ENCODE measurements around the gene CTXN1.
"Not testable (repeated sequence)": the region's sequence is repeated elsewhere in the genome, so short reads cannot be mapped to it uniquely, and the experiment has no call there.

The CTXN1 gene

DNA sequence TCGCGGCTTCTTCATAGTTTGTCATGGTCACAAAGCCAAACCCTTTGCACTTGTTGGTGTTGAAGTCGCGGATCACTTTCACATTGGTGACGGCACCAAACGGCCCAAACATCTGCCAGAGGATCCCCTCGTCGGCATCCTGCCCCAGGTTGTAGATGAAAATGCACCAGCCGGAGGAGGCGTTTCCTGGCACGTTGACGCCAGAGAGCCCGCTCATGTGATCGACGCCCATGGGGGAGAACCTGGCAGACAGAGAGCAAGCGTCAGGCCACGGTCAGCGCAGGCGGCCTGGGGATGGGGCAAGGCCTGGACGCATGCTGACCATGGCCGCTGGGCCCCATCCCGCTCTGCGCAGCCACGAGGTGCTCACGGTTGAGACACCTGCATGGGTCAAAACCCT, 37.6 kb upstream of the CTXN1 start:
- no peaks in the 10 kb centered on the region for H3K9me3 ChIP-seq (ENCODE audit: control insufficient read depth, low read length)
- H3K4me1 ChIP-seq (ENCODE audit: control insufficient read depth, insufficient read depth, low read length): no peaks in the 10 kb centered on the region
- H3K9ac ChIP-seq (ENCODE audit: low read length): no peak overlapping the region
- no peaks in the 10 kb centered on the region for H3K27me3 ChIP-seq (ENCODE audit: control insufficient read depth, insufficient read depth, low read length)
- H3K4me3 ChIP-seq (ENCODE audit: low read length): no peak overlapping the region
- no peaks in the 10 kb centered on the region for H3K36me3 ChIP-seq (ENCODE audit: control insufficient read depth, insufficient read depth, low read length)

DNA sequence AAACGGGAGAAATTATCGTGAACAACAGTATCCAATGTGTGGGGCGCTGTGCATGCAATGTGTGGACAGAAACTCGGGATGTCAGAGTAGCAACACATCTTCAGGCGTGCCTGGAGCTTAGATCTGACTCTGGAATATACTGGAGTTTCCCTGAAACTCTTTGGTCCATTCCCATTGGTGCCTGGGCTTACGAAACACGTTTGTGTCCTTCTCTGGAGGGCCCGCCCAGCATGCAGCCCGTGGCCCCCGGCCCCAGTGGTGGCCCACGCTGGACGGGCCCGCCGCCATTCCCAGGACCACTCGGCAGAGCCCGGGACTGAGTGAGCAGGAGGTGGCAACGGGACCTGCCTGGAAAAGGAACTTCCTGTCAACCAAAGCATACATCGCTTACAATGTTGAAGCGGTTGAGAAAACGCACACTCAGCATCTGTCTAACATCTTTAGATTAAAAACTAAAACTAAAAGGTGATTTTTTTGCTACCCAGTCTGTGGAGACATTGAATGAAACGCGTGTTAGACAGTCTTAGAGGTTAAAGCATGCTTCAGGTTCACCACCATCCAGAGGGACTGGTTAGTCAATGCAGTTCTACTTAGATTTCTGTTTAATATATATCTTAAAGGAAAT, 36.8 kb upstream of the CTXN1 start:
- Histone ChIP-seq H3K36me3 (ENCODE audit: control insufficient read depth, insufficient read depth, low read length) (no peaks in the 10 kb centered on the region), H3K9me3 (ENCODE audit: control insufficient read depth, low read length) (no peaks in the 10 kb centered on the region), H3K4me1 (ENCODE audit: control insufficient read depth, insufficient read depth, low read length) (no peaks in the 10 kb centered on the region), H3K4me3 (ENCODE audit: low read length) (no peak overlapping the region), H3K27me3 (ENCODE audit: control insufficient read depth, insufficient read depth, low read length) (no peaks in the 10 kb centered on the region), H3K9ac (ENCODE audit: low read length) (no peak overlapping the region)

DNA sequence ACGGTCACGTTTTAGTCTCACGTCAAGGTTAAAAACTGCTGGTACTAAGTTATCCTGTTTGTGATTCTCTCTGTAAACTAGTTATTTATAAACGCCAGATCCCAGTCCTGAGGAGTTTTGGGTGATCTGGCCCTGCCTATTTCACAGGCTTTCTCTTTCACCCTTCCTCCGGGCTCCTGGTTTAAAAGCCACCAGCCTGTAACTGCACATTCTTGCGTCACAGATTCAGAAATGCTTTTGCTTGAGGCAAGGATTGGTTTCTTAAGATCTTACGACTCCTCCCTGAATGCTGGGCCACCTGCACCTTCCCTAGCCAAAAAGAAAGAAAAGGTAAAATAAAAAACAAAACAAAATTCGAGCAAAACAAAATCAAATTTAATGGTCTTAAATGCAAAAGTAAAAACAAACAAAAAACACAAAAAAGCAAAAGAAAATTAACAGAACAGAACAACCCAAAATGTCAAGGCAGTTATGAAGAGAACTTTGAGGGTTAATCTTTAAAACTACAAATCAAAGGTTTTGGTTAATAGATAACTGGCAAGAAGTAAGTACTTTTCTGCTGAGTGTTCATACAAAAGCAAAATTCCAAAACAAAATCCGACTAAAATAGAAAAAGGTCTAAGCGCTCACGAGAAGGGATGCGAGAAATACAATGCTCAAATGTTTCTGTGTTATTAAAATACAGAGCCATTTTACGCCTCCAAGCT, 36.1 kb upstream of the CTXN1 start:
- Histone ChIP-seq H3K36me3 (ENCODE audit: control insufficient read depth, insufficient read depth, low read length) (no peaks in the 10 kb centered on the region), H3K9ac (ENCODE audit: low read length) (no peak overlapping the region), H3K4me1 (ENCODE audit: control insufficient read depth, insufficient read depth, low read length) (no peaks in the 10 kb centered on the region), H3K9me3 (ENCODE audit: control insufficient read depth, low read length) (no peaks in the 10 kb centered on the region), H3K4me3 (ENCODE audit: low read length) (no peak overlapping the region), H3K27me3 (ENCODE audit: control insufficient read depth, insufficient read depth, low read length) (no peaks in the 10 kb centered on the region)

DNA sequence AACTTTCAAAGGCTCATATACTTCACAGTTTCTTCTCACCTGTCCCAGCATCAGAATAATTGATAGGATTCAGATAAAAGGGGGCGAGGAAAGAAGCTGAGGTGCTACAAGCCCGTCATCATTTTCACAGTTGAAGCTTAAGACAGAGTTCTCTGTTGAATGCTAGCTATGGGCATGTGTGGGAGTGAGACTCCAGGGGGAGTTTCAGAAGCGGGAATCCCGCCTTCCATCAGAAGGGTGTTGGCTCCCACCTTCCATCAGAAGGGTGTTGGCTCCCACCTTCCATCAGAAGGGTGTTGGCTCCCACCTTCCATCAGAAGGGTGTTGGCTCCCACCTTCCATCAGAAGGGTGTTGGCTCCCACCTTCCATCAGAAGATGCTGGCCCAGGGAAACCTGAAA, 35.1 kb upstream of the CTXN1 start:
- not testable (repeated sequence) for H3K9ac ChIP-seq (ENCODE audit: low read length); H3K27me3 ChIP-seq (ENCODE audit: control insufficient read depth, insufficient read depth, low read length); H3K4me1 ChIP-seq (ENCODE audit: control insufficient read depth, insufficient read depth, low read length); H3K36me3 ChIP-seq (ENCODE audit: control insufficient read depth, insufficient read depth, low read length); H3K4me3 ChIP-seq (ENCODE audit: low read length); H3K9me3 ChIP-seq (ENCODE audit: control insufficient read depth, low read length)

DNA sequence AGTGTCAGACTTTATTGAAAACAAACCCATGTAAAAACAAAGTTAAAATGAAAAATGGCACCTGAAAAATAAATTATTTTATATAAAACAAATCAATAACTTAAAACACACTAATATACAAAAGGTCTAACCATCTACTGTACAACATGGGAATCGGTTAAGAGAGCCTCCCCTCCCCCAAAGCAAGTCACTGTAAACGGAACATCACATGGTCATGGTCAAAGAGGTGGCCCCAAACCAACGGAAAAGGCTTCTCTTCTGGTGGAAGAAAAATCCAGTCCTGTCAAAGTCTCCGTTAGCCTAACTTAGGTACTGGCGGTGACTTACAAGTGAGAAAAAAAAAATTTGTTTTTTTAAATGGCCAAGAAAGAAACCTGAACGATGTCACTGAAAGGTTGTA, 33.3 kb upstream of the CTXN1 start:
- Histone ChIP-seq H3K27me3 (ENCODE audit: control insufficient read depth, insufficient read depth, low read length) (no peaks in the 10 kb centered on the region), H3K9ac (ENCODE audit: low read length) (no peak overlapping the region), H3K36me3 (ENCODE audit: control insufficient read depth, insufficient read depth, low read length) (no peaks in the 10 kb centered on the region), H3K4me3 (ENCODE audit: low read length) (no peak overlapping the region), H3K4me1 (ENCODE audit: control insufficient read depth, insufficient read depth, low read length) (no peaks in the 10 kb centered on the region), H3K9me3 (ENCODE audit: control insufficient read depth, low read length) (no peaks in the 10 kb centered on the region)

DNA sequence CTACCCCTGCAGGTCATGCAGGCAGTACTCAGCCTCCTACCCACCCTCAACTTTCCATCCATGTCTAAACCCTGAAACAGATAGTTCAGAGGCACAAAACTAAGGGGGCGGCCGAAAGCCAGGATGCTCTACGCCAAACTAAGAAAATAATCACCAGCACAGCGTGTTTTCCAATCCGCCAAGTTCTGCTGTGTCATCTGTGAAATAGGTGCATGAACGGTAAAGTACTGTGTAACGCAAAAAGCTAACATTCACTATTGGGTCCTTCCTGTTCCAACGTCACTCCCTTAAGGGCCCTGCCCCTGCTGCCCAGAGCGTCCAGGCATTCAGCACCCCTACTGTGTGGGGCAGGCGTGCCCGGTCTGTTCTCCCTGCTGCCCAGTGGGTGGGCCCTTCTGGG, 29.8 kb upstream of the CTXN1 start:
- Histone ChIP-seq H3K9me3 (ENCODE audit: control insufficient read depth, low read length) (no peaks in the 10 kb centered on the region), H3K4me3 (ENCODE audit: low read length) (no peak overlapping the region), H3K27me3 (ENCODE audit: control insufficient read depth, insufficient read depth, low read length) (no peaks in the 10 kb centered on the region), H3K9ac (ENCODE audit: low read length) (no peak overlapping the region), H3K36me3 (ENCODE audit: control insufficient read depth, insufficient read depth, low read length) (no peaks in the 10 kb centered on the region), H3K4me1 (ENCODE audit: control insufficient read depth, insufficient read depth, low read length) (no peaks in the 10 kb centered on the region)

DNA sequence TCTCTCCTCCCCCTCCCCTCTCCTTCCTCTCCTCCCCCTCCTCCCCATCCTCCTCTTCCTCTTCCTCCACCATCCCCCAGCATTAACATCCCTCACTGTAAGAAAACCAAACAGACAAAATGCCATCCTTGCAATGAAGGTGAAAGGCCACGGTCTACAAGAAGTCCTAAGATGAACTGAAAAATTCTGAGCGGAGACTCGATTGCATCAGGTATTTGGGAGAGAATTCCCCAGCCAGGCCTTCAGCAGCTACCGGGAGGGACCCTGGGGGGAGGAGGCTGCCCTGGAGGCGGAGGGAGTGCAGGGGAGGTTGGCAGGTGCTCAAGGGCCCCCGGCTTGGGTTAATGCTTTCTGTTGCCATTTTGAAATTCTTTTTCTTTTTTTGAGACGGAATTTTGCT, 27.6 kb upstream of the CTXN1 start:
- Histone ChIP-seq H3K4me1 (ENCODE audit: control insufficient read depth, insufficient read depth, low read length) (no peaks in the 10 kb centered on the region), H3K36me3 (ENCODE audit: control insufficient read depth, insufficient read depth, low read length) (no peaks in the 10 kb centered on the region), H3K9ac (ENCODE audit: low read length) (no peak overlapping the region), H3K9me3 (ENCODE audit: control insufficient read depth, low read length) (no peaks in the 10 kb centered on the region), H3K4me3 (ENCODE audit: low read length) (no peak overlapping the region), H3K27me3 (ENCODE audit: control insufficient read depth, insufficient read depth, low read length) (no peaks in the 10 kb centered on the region)

DNA sequence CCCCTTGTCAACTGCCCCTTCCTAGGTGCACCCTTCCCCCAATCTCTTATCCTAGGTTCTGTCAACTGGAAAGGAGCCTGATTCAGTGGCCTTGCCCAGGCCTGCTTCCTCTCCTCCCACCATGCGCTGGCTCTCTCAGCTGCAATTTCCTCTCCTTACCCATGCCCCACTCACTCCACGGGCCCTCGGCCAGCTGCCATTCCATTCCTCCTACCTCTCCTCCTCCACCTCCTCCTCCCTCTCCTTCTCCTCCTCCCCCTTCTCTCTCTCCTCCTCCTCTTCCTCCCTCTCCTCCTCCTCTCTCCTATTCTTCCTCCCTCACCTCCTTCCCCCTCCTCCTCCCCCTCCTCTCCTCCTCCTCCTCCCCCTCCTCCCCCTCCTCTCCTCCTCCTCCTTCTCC, 27.1 kb upstream of the CTXN1 start:
- Histone ChIP-seq H3K27me3 (ENCODE audit: control insufficient read depth, insufficient read depth, low read length) (no peaks in the 10 kb centered on the region), H3K9ac (ENCODE audit: low read length) (no peak overlapping the region), H3K9me3 (ENCODE audit: control insufficient read depth, low read length) (no peaks in the 10 kb centered on the region), H3K36me3 (ENCODE audit: control insufficient read depth, insufficient read depth, low read length) (no peaks in the 10 kb centered on the region), H3K4me1 (ENCODE audit: control insufficient read depth, insufficient read depth, low read length) (no peaks in the 10 kb centered on the region), H3K4me3 (ENCODE audit: low read length) (no peak overlapping the region)

DNA sequence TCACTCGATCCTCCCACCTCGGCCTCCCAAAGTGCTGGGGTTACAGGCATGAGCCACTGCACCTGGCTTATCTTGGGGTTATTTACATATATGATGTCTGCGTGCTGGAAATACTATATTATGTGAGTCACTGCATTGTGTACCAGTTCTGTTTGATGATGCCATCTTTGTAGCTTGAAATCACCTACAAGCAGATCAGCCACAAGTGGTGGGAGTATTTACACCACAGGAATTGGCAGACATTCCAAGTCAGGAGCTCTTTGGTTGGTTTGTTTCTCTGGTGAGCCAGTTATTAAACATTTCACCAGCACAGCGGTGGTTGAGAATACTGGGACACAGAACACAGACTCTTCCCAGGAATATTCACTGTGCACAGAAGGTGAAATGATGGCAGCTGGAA, 22.0 kb upstream of the CTXN1 start:
- Histone ChIP-seq H3K27me3 (ENCODE audit: control insufficient read depth, insufficient read depth, low read length) (no peaks in the 10 kb centered on the region), H3K4me3 (ENCODE audit: low read length) (no peak overlapping the region), H3K9me3 (ENCODE audit: control insufficient read depth, low read length) (no peaks in the 10 kb centered on the region), H3K9ac (ENCODE audit: low read length) (no peak overlapping the region), H3K4me1 (ENCODE audit: control insufficient read depth, insufficient read depth, low read length) (peaks cover under 1% of the 10 kb centered on the region), H3K36me3 (ENCODE audit: control insufficient read depth, insufficient read depth, low read length) (no peaks in the 10 kb centered on the region)

DNA sequence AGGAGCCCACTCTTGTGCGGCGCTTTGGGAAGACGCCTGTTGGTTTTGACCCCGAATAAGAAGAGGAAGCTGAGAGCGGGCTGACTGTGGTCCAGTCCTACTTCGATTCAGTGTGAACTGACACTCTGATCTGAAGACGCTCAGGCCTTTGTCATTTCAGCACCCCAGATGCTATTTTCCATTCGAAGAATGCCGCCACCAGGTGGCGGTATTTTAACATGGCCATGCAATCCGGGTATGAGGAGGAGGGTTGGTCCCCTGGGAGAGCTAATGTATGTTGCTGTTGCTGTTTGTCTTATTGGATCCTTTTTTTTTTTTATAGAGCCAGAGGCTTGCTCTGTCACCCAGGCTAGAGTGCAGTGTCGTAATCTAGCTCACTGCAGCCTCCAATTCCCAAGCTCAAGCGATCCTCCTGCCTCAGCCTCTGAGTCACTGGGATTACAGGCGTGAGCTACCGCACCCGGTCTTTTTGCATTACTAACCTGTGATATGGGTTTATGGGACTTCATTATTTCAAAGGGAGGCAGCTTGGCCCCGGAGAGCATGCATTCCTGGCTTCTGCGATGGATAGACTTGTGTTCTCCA, 18.3 kb upstream of the CTXN1 start:
- Histone ChIP-seq H3K9me3 (ENCODE audit: control insufficient read depth, low read length) (no peaks in the 10 kb centered on the region), H3K27me3 (ENCODE audit: control insufficient read depth, insufficient read depth, low read length) (no peaks in the 10 kb centered on the region), H3K4me1 (ENCODE audit: control insufficient read depth, insufficient read depth, low read length) (peaks cover 9% of the 10 kb centered on the region), H3K9ac (ENCODE audit: low read length) (peak overlapping the region; percentile 98), H3K36me3 (ENCODE audit: control insufficient read depth, insufficient read depth, low read length) (peaks cover 4% of the 10 kb centered on the region), H3K4me3 (ENCODE audit: low read length) (peak overlapping the region; percentile 85)

DNA sequence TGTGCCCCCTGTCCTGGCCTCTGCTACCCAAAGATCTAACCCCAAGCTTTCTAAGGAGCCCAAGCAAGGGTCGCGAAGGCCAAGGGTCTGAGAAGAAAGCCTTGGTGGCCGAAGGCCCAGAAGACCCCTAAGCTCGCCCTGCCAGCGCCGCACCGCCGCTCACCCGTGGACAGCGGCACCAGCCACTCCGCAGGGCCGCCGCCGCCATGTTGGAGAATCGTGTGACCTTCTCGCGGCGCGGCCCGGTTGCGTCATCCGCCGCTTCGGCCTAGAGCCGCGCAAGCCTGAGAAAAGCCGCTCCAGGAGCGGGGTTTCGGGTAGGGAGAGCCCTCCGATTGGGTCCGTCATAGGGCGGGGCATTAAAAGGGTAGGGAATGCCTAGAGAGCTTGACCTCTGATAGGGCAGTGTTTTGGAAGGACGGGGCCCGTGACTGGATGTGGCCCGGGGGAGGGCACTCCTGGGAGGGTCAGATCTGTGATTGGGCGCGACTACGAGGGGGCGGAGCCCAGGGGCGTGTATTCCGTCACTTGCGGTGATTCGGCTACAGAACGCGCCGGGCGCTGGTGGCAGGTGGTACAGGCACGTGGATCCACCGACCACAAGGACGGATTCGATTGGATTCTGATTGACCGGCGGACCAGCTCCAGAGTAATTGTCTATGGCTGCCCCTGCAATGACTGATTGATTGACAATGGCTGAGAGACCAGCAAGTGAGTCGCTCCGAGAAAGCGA, 17.7 kb upstream of the CTXN1 start, which contains the start of gene TIMM44:
TIMM44 (minus strand) TSS at position 223 of the 733 bp plus-strand sequence; CDS start at position 208, 15 bp downstream.
- Histone ChIP-seq H3K36me3 (ENCODE audit: control insufficient read depth, insufficient read depth, low read length) (peaks cover 4% of the 10 kb centered on the region), H3K9ac (ENCODE audit: low read length) (peak within 1 kb of the TSS; percentile 98), H3K27me3 (ENCODE audit: control insufficient read depth, insufficient read depth, low read length) (no peaks in the 10 kb centered on the region), H3K4me3 (ENCODE audit: low read length) (peak within 1 kb of the TSS; percentile 89), H3K9me3 (ENCODE audit: control insufficient read depth, low read length) (no peaks in the 10 kb centered on the region), H3K4me1 (ENCODE audit: control insufficient read depth, insufficient read depth, low read length) (peaks cover 9% of the 10 kb centered on the region)

DNA sequence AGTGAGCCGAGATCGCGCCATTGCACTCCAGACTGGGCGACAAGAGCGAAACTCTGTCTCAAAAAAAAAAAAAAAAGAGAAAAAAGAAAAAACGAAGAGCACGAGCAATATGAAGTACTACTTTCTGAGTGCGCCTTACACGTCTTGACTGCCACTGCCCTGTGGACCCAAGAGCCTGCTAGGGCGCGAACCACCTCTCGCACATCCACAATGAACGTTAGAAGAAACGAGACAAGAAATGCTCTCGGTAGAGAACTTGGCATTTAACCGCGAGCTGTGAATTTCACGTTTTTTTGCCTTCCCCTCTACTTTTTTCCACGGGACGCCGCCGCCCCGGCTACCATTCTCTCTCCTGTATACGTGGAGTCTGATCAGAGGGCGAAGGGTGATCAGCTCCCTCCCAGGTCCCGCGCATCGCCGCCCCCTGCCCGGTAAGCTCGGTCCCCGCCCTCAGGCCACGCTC, 17.1 kb upstream of the CTXN1 start:
- Histone ChIP-seq H3K9me3 (ENCODE audit: control insufficient read depth, low read length) (no peaks in the 10 kb centered on the region), H3K4me1 (ENCODE audit: control insufficient read depth, insufficient read depth, low read length) (peaks cover 9% of the 10 kb centered on the region), H3K27me3 (ENCODE audit: control insufficient read depth, insufficient read depth, low read length) (no peaks in the 10 kb centered on the region), H3K36me3 (ENCODE audit: control insufficient read depth, insufficient read depth, low read length) (peaks cover 4% of the 10 kb centered on the region), H3K4me3 (ENCODE audit: low read length) (peak overlapping the region; percentile 89), H3K9ac (ENCODE audit: low read length) (peak overlapping the region; percentile 98)

Data from mucosa of stomach (tissue), 1 donor.